ENCODE measurements around the gene ZNF746.

Gene ZNF746

DNA sequence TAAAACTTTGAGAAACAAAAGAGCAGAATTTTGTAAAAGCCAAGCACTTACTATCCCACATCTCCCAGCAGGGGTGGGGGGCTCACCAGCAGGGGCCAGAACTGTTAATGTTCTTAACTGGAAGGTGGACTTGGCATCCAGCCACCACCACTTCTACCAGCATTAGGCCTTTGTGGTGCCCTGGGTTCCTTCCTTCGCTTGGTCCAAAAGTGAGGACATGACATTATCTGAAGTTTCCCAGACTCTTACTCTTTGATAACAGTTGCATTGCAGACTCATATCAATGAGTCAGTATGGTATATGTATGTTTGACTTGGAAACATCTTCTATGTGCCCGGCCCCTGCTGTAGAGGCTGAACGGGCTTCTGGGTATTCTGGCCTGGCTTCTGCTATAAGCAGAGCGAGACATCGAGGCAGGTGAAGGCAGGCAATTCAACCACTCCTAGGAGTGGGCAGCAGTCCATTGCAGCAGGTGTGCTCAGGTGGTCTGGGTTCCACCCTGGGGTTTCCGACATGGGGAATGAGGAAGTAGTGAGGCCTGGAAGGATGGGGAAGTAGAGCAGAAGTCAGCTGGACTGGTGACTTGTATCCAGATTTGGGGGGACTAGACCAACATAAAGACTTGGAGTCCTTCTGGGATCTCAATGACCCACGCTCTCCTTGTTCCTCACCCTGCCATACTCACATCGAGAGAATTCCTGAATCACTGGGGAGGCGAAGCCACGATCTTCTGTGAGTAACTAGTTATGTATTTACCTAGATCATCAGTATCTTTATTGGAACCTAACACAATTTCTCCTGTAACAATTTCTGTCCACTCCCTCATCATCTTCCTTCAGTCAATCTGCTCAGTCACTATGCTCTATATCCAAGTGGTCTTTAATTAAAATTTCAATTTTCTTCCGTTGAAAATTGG lies 40.8 kb downstream of the ZNF746 start:
- no peak for ATAC-seq (ENCODE audit: low read depth)
- H3K9me3 ChIP-seq (ENCODE audit: severe bottlenecking): no peaks in the 10 kb centered on the region
- H3K4me3 ChIP-seq (ENCODE audit: severe bottlenecking): no peak overlapping the region
- TF ChIP-seq, protein P1, sequence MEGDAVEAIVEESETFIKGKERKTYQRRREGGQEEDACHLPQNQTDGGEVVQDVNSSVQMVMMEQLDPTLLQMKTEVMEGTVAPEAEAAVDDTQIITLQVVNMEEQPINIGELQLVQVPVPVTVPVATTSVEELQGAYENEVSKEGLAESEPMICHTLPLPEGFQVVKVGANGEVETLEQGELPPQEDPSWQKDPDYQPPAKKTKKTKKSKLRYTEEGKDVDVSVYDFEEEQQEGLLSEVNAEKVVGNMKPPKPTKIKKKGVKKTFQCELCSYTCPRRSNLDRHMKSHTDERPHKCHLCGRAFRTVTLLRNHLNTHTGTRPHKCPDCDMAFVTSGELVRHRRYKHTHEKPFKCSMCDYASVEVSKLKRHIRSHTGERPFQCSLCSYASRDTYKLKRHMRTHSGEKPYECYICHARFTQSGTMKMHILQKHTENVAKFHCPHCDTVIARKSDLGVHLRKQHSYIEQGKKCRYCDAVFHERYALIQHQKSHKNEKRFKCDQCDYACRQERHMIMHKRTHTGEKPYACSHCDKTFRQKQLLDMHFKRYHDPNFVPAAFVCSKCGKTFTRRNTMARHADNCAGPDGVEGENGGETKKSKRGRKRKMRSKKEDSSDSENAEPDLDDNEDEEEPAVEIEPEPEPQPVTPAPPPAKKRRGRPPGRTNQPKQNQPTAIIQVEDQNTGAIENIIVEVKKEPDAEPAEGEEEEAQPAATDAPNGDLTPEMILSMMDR (IDR thresholded peaks at IDR 0.05; ENCODE audit: poor library complexity, severe bottlenecking): no peak
- H3K36me3 ChIP-seq (ENCODE audit: low read depth): peaks cover 45% of the 10 kb centered on the region
- H3K27ac ChIP-seq (ENCODE audit: poor library complexity, severe bottlenecking): no peak overlapping the region
- H3K27me3 ChIP-seq (ENCODE audit: insufficient read depth, poor library complexity, severe bottlenecking): no peaks in the 10 kb centered on the region
- no peak for DNase-seq (ENCODE audit: low spot score)
- peaks cover 4% of the 10 kb centered on the region for H3K4me1 ChIP-seq (ENCODE audit: insufficient read depth, poor library complexity, severe bottlenecking)

DNA sequence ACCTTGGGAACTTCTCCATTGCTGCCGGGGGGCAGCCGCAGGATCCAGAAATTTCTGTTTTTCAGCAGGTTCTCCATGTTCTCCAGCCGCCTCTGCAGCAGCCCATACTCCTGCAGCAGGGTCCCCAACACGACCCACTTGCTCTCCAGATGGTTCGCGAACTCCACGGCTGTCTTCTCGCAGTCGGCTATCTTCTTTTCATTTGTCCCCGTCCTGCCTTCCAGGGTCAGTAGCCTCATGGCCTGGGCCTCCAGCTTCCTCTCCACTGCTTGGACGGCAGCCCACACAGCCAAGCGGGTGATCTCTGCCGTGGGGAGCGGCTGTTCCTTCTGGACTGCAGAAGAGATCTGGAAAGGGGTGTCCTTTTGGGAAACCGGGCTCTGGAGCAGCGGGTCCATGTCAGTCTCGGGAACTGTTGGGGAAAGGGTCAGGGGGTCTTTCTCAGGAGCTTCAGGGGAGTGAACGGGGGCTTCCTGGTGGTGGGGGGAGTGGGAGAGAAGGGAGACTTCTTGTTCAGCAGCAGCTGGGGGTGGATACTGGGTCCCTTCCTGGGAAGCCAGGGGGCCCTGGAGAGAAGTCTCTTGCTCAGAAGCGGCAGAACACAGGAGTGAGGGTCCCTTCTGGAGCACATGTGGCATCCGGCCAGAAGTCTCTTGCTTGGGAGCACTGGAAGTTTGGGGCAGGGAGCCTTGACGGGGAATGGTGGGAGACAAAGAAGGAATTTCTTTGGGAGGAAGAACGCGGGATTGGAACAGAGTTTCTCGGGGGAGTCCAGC lies 42.2 kb downstream of the ZNF746 start:
- DNase-seq (ENCODE audit: low spot score) (no peak), ATAC-seq (ENCODE audit: low read depth) (no peak)
- H3K36me3 ChIP-seq (ENCODE audit: low read depth): peaks cover 58% of the 10 kb centered on the region

DNA sequence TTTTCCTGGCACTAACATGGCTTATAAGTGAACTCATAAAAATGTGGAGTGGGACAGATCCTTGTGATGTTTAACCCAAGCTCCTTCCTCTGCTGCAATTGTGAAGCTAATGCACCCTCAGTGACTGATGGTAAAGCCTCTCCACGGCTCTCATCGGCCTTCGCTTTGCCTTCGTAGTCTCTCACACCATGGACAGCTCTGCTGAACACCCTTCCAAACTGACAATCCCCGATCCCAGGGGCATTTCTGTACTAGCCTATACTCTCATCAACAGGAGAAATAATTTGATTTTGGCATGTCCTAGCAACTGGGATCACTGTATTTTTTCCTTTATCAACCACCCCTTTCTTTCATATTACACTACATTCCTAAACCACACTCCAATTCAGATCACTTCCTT lies 42.9 kb downstream of the ZNF746 start:
- DNase-seq (ENCODE audit: low spot score) (no peak), ATAC-seq (ENCODE audit: low read depth) (no peak)
- Histone ChIP-seq H3K9me3 (ENCODE audit: severe bottlenecking) (no peaks in the 10 kb centered on the region), H3K36me3 (ENCODE audit: low read depth) (peaks cover 64% of the 10 kb centered on the region), H3K4me1 (ENCODE audit: insufficient read depth, poor library complexity, severe bottlenecking) (peaks cover 4% of the 10 kb centered on the region), H3K27ac (ENCODE audit: poor library complexity, severe bottlenecking) (no peak overlapping the region), H3K27me3 (ENCODE audit: insufficient read depth, poor library complexity, severe bottlenecking) (no peaks in the 10 kb centered on the region), H3K4me3 (ENCODE audit: severe bottlenecking) (no peak overlapping the region)
- TF ChIP-seq, protein P1 (IDR thresholded peaks at IDR 0.05; ENCODE audit: poor library complexity, severe bottlenecking): no peak

More for the DNA sequence above, 42.2 kb downstream of the ZNF746 start:
- Histone ChIP-seq H3K9me3 (ENCODE audit: severe bottlenecking) (no peaks in the 10 kb centered on the region), H3K4me3 (ENCODE audit: severe bottlenecking) (no peak overlapping the region), H3K4me1 (ENCODE audit: insufficient read depth, poor library complexity, severe bottlenecking) (peaks cover 4% of the 10 kb centered on the region), H3K27me3 (ENCODE audit: insufficient read depth, poor library complexity, severe bottlenecking) (no peaks in the 10 kb centered on the region), H3K27ac (ENCODE audit: poor library complexity, severe bottlenecking) (no peak overlapping the region)
- TF ChIP-seq, protein P1 (IDR thresholded peaks at IDR 0.05; ENCODE audit: poor library complexity, severe bottlenecking): no peak

DNA sequence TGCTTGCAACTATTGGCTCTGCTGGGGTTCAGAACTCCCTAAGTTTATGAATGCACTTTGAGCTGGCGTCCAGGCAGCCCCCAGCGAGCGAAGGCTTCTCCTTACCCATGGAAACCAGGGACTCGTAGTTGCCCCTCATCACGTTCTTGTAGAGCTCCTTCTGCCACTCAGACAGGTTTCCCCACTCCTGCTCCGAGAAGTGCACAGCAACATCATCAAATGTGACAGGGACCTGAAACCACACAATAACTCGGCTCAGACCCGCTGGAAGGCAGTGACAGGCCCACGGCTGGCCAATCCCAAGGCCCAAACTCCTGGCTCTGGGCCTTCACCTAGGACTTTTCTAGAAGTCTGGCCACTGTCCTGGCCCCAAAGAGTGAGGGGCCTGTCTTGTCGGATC lies 43.6 kb downstream of the ZNF746 start:
- TF ChIP-seq, protein P1 (IDR thresholded peaks at IDR 0.05; ENCODE audit: poor library complexity, severe bottlenecking): no peak
- no peak for DNase-seq (ENCODE audit: low spot score)
- H3K9me3 ChIP-seq (ENCODE audit: severe bottlenecking): no peaks in the 10 kb centered on the region
- H3K27me3 ChIP-seq (ENCODE audit: insufficient read depth, poor library complexity, severe bottlenecking): no peaks in the 10 kb centered on the region
- H3K36me3 ChIP-seq (ENCODE audit: low read depth): peaks cover 71% of the 10 kb centered on the region
- no peak overlapping the region for H3K4me3 ChIP-seq (ENCODE audit: severe bottlenecking)
- H3K27ac ChIP-seq (ENCODE audit: poor library complexity, severe bottlenecking): no peak overlapping the region
- no peak for ATAC-seq (ENCODE audit: low read depth)
- H3K4me1 ChIP-seq (ENCODE audit: insufficient read depth, poor library complexity, severe bottlenecking): peaks cover 4% of the 10 kb centered on the region

Measured in RWPE2 (cell line).